GM10266 (cell line): ENCODE results near the gene FA2H.
A peak's percentile ranks its signal among the peaks of the same experiment; 100 is the strongest.
"Not testable (repeated sequence)": the region's sequence is repeated elsewhere in the genome, so short reads cannot be mapped to it uniquely, and the experiment has no call there.

Experiments used
- DNase-seq: peaks from one replicate; pipeline ENCODE4 v3.0.0; 2012; ENCODE audit errors: extremely low spot score
- TF ChIP-seq, protein P1 (sequence below): IDR thresholded peaks from 2 replicates; pipeline ENCODE4 v1.5.1; 2012; ENCODE audit warnings: mild to moderate bottlenecking, low read depth; ENCODE audit not compliant: control insufficient read depth, insufficient read depth; ENCODE audit errors: missing control alignments

Gene FA2H

DNA sequence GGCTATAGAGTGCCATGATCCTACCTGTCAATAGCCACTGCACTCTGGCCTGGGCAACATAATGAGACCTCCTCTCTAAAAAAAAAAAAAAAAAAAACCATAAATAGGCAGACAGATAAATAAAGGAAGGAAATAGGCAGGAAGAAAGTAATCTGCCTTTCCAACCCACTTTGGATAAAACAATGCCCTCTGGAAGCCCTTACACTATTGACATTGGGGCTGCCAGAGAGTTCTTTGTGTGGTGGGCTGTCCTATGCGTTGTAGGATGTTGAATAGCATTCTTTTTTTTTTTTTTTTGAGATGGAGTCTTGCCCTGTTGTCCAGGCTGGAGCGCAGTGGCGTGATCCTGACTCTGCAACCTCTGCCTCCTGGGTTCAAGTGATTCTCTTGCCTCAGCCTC is 100.7 kb downstream of the FA2H start:
- TF ChIP-seq, protein P1, sequence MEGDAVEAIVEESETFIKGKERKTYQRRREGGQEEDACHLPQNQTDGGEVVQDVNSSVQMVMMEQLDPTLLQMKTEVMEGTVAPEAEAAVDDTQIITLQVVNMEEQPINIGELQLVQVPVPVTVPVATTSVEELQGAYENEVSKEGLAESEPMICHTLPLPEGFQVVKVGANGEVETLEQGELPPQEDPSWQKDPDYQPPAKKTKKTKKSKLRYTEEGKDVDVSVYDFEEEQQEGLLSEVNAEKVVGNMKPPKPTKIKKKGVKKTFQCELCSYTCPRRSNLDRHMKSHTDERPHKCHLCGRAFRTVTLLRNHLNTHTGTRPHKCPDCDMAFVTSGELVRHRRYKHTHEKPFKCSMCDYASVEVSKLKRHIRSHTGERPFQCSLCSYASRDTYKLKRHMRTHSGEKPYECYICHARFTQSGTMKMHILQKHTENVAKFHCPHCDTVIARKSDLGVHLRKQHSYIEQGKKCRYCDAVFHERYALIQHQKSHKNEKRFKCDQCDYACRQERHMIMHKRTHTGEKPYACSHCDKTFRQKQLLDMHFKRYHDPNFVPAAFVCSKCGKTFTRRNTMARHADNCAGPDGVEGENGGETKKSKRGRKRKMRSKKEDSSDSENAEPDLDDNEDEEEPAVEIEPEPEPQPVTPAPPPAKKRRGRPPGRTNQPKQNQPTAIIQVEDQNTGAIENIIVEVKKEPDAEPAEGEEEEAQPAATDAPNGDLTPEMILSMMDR, result no peak
- DNase-seq, result no peak

DNA sequence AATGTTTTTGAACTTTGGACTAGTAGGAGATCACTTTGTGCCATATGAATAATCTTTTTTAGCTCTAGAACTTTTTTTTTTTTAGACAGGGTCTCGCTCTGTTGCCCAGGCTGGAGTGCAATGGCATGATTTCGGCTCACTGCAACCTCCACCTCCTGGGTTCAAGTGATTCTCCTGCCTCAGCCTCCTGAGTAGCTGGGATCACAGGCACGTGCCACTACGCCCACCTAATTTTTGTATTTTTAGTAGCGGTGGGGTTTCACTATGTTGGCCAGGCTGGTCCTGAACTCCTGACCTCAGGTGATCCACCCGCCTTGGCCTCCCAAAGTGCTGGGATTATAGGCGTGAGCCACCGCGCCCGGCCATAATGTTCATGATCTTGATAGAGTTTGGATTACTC is 105.7 kb downstream of the FA2H start:
- not testable (repeated sequence) for DNase-seq

DNA sequence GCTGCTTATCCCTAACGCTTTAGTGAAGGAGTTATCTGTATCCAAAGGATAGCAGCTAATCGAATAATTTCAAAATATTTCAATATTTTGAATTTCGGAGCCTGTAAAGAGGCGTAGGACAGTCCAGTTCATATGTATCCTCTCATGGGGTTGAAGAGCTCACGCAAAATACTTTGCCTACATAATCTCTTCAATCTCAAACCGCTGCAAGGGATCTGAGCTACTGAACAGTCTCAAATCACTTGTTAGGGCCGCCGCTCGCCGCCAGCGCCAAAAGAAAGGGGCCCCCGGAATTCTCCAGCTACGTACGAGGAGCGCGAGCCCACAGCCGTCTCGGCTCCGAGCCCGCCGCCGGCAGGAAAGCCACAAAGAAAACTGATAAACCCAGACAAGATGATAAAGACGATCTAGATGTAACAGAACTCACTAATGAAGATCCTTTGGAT is 107.3 kb downstream of the FA2H start:
- TF ChIP-seq, protein P1, result no peak
- DNase-seq, result peak; percentile 19

DNA sequence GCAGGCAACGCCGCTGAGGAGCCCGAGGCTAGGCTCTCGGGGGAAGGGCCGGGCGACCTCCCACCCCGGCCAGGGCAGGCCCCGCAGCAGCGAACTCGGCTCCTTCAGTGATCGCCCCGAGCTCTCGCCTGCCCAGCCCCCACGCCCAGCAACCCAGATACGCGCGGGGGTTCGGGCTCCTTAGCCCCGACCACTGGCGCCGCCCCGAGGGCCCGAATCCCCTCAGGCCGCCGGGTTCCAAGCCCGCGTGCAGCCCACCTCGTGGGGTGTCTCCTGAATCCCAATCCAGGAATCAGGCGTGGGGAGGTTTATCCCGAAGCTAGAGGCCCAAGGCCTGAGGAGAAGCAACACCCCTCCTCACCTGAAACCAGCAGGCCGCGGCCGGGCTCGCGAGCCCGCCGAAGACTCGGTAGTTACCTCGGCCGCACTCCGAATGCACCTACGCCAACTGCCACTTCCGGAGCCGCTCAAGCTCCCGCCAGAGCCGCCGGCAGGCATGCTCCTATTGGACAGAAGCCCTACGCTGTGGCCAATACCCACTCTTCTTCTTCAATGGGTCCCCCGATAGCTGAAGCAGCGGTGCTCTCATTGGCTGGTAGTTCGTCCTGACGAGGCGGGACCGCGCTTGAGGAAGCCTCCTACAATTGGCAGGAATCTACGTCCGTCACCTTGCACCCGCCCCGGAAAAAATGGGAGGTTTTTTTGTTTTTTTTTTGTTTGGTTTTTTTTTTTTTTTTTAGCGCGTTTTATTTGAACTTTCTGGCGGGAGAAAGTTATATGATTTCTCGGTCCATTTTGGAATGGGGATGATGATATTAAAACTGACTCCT is 108.0 kb downstream of the FA2H start, which contains the start of gene RFWD3:
Gene RFWD3, minus strand, starts transcription at position 453 of the 830 bp plus-strand sequence. CDS start 5,428 bp downstream, outside the sequence.
- peak; percentile 98 for DNase-seq
- TF ChIP-seq, protein P1, result no peak

DNA sequence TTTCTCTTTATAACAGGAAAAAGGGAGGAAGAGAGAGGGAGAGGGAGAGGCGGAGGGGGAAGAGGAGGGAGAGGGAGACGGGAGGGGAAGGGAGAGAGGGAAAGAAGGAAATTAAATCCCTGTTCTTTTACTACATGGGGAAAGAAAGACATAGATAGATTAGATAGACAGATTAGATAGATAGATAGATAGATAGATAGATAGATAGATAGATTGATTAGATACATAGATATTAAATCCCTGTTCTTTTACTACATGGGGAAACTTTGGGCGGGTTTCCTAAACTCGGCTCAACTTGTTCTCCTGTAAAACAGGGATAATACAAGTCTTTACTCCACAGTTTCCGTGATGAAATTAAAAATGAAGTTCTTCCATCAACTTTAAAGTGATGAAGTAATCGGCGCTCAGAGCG is 108.6 kb downstream of the FA2H start:
- DNase-seq, result no peak
- TF ChIP-seq, protein P1, result no peak
